HG03575 (cell line): ENCODE measurements around the gene APLF.
"Not testable (repeated sequence)": the region's sequence is repeated elsewhere in the genome, so short reads cannot be mapped to it uniquely, and the experiment has no call there.

Source experiments
- ATAC-seq: cut with Tn5 transposase; IDR thresholded peaks from one replicate; pipeline ENCODE4 v1.9.1; 2021; ENCODE audit not compliant: unreplicated experiment, insufficient number of reproducible peaks, low FRiP score; ENCODE audit errors: extremely low read depth

APLF gene

DNA sequence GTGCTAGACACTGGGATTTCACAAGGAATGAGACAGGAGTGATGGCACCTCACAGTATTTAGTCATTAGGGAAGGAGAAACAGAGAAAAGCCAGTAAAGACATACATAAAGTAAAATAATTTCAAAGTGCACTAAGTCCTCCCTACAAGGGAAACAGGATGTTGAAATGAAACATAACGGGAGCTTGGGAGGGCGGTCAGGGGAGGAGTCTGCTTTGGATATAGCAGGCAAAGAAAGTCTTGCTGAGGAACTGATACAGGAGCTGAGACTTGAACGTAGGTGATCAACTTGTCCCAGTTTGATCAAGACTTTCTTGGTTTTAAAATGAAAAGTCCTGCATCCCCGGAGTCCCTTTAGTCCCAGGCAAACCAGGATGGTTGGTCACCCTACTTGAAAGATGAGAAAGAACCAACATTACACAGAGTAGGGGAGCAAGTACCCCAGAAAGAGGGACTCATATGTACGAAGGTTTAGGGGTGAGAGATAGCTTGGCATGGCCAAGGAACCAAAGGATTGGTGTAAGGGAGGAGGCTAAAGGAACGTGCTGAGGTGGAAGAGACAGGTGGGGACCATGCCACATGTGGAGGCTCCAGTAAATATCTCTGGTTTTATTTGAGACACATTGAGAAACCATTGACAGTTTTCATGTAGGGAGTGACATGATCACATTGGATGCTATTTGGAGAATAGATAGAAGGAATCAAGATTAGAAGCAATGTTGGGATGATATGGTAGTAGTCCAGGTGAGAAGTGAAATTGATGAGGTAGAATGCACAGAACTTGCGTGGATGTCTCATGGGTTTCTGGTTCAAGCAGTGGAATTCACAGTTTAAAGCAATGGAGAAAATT lies 28.7 kb upstream of the APLF start:
- ATAC-seq, result no peak

DNA sequence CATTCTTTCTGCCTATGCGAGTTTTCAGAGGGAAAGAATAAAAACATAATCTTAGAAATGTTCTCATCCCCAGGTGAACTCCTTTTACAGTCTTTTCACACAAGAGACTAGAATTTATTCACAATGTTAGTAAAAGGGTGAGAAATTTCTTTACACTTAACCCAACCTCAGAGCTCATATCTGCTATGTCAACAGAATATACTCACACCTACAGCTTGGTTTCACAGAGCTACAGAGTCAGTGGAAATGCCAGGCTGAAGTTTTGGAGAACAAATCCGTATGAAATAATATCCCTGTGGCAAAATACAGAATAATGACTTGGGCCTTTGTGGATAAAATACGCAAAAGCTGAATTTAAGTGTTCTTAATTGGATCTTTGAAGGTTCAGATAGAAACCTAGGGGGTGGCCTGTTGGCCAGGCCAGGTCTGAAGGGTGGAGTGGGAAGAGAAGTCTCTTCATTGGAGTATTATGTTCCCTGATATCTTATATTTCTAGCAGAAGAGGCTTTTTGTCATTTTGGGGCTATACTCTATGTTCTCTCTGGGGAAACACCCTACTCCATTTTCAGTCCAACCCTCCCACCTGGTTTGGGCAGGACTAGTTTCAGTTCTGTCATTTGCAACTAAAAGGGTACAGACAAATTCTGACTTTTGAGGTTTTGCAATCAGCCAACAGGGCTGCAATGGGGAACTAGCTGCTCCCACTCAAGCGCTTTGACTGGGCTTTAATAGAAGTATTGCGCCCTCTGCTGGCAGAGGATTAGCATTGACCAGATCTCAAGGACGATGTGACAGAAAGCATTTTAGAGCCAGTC lies 26.0 kb upstream of the APLF start:
- ATAC-seq, result peak; percentile 94

DNA sequence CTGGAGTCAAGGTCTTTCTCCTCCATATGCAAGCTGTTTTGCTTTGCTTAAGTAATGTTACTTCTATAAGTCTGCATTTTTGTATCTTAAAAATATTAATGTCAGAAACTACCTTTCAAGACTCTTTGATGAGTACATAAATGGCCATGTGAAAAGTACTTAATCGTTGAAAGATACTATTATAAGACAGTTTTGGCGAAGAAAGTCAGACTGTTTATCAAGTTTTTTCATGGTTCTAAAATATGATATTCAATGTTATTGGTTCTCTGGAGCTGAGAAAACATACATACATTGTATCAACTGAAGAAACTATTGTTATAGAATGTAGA lies 25.4 kb upstream of the APLF start:
- no peak for ATAC-seq

DNA sequence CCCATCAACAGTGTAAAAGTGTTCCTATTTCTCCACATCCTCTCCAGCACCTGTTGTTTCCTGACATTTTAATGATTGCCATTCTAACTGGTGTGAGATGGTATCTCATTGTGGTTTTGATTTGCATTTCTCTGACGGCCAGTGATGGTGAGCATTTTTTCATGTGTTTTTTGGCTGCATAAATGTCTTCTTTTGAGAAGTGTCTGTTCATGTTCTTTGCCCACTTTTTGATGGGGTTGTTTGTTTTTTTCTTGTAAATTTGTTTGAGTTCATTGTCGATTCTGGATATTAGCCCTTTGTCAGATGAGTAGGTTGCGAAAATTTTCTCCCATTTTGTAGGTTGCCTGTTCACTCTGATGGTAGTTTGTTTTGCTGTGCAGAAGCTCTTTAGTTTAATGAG lies 21.0 kb upstream of the APLF start:
- ATAC-seq, result not testable (repeated sequence)

DNA sequence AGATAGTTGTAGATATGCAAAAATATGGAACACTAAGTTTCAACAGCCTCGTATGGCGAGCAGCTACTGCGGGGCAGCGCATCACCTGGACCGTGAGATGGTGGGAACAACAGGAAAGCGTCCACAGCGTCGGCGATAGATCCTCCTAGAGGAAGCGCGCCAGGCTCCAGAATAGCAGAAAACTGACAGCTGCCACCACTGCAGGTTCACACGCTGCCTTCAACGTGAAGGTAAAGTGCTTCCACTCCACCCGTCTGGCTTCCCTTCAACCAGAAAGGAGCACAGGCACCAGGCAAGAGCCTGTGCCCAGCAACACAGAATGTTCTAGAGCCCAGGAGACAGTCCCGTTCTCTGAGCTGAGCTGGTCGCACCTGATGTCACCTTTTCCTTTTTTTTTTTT lies 20.3 kb upstream of the APLF start:
- no peak for ATAC-seq

DNA sequence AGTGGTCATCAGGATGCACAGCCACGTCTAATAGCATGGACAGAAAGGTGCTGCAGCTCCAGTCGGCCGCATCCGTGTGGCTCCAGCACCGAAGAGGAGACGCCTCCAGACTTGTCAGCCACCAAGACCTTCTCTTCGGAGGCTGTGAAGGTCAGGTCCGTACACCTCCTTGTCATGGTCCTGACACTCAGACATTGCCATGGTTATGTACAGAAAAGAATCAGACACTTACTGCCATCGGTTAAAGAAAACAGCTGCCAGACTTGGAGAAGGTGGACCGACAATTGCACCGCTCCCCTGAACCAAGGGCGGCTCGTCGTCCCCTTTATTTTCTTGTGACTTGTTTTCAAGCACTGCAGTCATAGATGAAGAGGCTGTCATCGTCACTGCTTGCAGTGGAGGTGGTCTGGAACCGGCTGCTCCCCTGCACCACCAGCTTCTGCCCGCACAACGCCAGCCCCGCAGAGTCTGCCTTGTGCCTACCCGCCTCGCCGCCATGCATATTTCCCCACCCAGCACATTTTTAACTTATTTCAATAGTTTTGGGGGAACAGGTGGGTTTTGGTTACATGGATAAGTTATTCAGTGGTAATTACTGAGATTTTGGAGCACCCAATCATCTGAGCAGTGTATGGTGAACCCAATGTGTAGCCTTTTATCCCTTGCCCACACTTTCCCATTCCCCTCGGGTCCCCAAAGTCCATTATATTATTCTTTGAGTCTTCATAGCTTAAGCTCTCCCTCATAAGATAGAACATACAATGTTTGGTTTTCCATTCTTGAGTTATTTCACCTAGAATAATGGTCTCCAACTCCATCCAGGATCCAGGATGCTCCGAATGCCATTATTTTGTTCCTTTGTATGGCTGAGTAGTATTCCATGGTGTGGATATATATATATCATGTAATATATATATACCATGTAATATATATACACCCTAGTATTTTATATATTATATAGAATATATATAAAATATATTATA lies 18.4 kb upstream of the APLF start:
- ATAC-seq, result no peak

DNA sequence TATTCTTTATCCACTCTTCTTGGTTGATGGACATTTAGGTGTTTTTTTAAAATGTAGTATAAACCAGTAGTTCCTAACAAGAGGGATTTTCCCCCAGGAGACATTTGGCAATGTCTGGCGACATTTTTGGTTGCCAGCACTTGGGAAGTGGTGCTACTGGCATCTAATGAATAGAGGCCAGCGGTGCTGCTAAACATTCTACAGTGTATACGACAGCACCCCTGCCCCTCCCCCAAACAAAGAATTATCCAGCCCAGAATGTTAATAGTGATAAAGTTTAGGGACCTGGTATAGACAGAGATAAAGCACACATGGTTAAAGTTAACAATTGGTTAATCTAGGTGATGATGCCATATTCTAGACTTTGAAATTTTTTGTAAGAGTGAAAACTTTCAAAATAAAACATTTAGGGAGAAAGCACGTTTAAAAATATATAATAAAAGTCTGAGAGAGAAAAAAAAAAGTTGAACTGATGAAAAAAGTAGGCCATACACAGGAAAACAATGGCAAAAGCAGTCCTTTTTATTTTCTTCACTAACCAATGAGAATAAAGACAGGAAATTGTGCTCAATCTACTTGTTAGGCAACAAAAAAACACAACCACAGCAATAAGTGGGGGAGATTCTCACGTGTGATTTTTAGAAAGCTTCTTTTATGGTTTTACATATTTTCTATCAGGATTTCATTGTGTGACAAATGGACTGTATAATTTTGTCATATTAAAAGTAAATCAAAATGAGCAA lies 15.1 kb upstream of the APLF start:
- ATAC-seq, result no peak

DNA sequence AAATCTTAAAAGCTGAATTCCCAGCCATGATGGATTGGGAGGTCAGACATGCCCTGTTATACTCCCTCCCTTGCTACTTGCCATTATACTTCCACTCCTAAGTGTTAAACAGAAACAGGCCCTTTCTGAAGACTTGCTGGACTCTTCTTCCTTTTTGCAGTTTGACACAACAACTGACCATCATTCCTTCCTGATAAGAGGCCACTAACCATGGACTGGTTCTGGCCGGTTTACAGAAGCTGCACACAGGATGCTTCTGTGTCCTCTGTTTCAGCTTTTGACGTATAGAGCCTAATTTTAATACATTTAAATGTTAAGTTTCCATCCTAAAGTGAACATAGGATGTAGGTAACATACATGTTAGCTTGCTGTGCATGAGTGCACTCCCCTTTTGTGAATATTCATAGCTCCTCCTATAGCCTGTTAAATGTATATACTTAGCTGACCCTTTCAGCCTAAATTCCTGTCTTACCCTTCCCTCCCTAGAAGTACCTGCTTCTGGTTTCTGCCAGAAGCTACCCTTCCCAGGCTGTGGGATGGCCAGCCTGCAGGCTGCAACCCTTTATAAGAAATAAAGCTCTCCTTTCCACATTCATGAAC lies 13.5 kb upstream of the APLF start:
- no peak for ATAC-seq

DNA sequence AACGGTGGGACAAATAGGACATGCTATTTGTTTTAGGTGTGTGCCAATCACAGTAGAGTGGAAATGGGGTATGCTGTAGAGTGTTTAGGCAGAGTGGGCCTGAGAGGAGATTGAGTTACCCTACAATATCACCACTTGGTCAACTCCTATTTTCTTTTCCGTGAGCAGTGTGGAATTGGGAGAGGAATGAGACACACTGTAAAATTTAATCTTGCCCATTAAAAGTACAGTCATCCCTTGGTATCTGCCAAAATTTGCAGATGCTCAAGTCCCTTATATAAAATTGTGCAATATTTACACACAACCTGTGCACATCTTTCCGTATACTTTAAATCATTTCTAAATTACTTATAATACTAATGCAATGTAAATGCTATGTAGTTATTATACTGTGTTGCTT lies 12.7 kb upstream of the APLF start:
- ATAC-seq, result no peak

DNA sequence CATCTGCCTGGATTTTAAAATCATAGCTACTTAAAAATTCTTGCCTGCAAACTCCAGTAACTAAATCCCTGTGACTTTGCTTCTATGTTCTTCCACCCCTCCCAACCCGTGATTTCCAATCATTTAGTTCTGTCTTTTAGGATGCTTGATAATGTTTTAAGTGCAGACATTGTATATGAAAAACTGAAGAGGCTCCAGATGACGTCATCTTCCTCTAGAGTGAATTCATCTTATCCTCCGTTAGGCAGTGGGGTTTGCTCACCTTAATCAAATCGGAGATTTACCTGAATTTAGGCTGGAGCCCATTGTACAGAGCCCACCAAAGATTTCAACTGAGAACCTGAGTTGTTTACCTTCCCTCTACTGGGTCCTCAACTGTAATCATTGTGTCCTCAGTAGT lies 11.2 kb upstream of the APLF start:
- no peak for ATAC-seq

DNA sequence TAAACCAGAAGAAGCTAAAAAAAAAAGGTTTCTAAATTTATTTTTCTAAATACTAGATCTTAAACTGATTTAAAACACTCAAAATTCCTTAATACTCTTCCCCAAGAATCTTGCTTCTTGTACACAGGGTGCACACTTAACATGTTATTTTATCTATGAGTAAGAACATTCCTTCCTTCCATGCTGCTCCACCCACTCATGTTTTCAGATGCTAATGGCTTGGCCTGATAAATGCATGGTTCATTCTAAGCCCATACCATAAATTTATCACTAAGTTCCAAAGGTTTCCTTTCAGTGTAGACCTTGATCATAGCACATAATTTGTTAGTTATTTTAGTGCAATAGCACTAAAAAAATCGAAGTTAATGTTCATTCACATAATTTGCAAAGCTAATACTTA lies 8.4 kb upstream of the APLF start:
- ATAC-seq, result no peak

DNA sequence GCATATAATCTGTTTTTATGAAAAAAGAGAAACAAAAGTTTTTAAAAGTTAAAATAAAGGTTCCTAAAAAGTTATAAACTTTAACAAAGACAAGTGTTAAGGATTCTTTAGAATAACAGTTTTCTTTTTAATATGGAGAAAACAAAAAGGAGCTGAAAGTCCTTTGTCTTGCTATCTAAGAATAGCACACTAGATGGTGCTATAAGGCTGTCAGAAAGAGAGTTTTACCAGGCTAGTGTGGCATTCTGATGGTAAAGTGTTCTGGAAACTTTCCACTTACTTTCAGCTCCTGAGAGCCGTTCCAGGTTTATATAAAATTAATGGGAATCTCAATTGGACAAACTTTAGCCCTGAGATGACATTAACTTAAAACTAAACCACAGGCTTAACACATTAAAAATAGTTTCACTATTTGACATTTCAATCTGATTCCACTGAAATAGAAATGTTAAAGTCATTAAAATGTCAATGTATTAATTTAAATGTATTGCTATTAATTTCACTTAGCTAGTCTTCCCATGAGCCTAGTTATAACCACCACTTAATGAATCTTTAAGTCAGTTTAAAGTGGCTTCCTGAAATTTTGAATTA lies 4.0 kb upstream of the APLF start:
- ATAC-seq, result no peak

DNA sequence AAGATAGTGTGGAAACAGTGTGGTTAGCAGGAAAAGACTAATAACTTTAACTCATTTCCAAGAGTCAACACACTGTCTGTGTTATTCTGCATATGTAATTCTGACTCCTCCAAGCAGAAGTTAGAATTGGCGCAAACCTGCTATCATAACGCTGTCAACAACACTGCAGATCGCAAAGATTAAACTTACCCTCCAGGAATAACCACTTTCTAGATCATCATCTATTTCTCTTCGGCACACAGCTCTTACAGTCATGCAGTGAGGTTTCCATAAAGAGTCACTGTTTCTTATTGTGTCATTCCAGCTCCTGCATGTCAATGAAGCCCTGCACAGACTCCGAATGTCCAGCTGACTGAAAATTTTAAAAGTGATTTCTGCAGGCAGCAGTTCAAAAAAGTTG lies 2.7 kb upstream of the APLF start:
- no peak for ATAC-seq

DNA sequence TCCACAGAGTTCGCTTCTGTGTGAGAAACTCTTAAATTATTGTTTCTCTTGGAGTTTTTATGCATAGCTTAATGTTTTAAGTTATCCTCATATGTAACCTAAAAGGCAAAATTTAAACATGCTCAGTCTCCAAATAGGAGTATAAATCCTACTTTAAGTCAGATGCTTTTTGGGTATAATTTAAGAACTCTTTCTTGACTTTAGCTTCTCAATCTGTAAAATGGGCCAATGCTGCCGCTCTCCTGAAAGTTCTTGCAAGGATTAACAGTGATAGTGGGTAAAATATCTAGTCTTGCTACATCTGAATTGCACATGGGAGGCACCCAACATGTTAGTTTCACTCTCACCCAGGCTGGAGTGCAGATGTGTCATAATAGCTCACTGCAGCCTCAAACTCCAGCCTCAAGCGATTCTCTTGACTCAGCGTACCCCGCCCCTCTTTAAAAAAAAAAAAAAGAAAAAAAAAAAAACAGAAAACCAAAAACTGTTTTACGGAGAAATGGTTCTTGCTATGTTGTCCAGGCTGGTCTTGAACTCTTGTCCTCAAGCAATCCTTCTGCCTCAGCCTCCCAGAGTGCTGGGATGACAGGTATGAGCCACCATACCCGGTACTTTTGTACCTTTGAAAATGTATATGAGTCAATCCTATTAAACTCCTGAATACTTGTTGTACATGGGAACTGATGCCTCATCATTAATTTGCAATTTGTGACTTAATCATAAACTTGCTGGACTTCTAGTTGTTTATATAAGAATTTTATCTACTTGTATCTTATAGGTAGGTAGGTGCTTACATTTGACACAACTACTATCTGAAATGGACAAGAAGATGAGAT lies 2.1 kb upstream of the APLF start:
- ATAC-seq, result no peak

DNA sequence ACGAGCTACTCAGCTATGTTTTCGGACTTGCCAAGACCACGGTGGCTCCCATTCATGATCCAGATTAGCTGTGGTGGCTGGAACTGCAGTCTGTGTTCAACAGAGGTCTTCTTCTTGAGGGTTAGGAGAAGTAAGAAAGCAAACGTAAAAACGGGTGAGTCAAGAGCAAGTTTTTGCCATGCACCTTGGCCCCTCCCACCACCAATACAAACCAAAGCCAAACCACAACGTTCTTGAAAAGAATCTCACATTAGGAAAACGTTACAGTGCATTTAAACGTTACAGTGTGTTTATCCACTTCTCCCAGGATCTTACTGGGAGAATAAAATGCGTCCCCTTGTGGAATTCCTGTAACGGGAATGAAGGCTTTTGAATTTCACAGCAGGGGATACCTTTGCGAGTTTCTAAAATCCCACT lies 1.0 kb upstream of the APLF start:
- no peak for ATAC-seq

DNA sequence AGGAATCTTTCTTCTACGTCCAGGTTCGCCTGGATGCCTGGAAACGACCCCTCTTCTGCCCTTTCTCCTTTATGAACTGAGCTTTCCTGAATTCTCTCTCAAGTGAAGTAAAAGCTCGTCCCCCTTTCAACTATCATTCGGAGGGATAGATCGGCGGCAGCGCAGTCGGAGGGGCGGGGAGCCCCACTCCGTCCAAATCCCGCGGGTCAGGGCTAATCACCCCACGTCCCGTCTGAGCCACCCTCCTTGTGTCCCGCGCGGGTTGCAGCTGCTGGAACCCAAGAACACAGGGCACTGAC lies 658 bp upstream of the APLF start:
- peak; percentile 0 for ATAC-seq

DNA sequence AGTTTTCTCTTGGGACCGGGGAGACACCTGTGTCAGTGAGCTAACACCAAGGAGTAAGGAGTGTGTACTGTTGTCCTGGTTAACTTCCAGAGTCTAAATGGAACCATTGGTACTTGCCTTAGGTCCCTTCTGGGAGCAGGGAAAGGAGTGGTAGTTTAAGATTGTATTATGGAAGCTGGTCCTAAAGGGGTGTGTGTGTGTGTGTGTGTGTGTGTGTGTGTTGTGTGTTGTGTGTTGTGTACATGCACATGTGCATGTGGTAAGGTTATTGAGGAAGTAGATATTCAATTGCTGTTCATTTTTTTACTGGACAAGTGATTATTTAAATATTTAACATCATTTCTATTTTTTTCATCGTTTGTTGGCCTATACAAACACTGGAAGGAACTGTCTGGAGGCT lies 1.4 kb downstream of the APLF start:
- no peak for ATAC-seq
